Stimulated activated naive CD8-positive, alpha-beta T cell treated with anti-CD3 and anti-CD28 coated beads, Interleukin-15, Interleukin-2, amounts not matched to agents 100 ng/mL and 50 ng/mL, for 24 hours (primary cell): ENCODE results near the gene TBC1D22A.

Experiments used
- H3K27ac Mint-ChIP-seq: one replicate; pipeline ENCODE4 v1.8.0; 2021; ENCODE audit warnings: mild to moderate bottlenecking, mixed read lengths
- H3K27me3 Mint-ChIP-seq: one replicate; pipeline ENCODE4 v1.8.0; 2021; ENCODE audit warnings: mixed read lengths
- H3K36me3 Mint-ChIP-seq: one replicate; pipeline ENCODE4 v1.8.0; 2021; ENCODE audit warnings: low read depth, mixed read lengths
- H3K4me1 Mint-ChIP-seq: one replicate; pipeline ENCODE4 v1.8.0; 2021; ENCODE audit warnings: low read depth, mixed read lengths
- H3K4me3 Mint-ChIP-seq: one replicate; pipeline ENCODE4 v1.8.0; 2021; ENCODE audit warnings: mild to moderate bottlenecking, mixed read lengths
- H3K9me3 Mint-ChIP-seq: one replicate; pipeline ENCODE4 v1.8.0; 2021; ENCODE audit warnings: mixed read lengths

The TBC1D22A gene

GRCh38 chr22:46762238-46763050, at the start of gene TBC1D22A:
TSS of gene TBC1D22A (plus strand) at chr22:46762650. CDS start at chr22:46762787, 137 bp downstream.
- H3K27me3 Mint-ChIP-seq: no peaks in the 10 kb centered on the region
- H3K9me3 Mint-ChIP-seq: no peaks in the 10 kb centered on the region
- H3K4me3 Mint-ChIP-seq: peak within 1 kb of the TSS; percentile 100
- H3K4me1 Mint-ChIP-seq: peaks cover 69% of the 10 kb centered on the region
- H3K36me3 Mint-ChIP-seq: peaks cover 29% of the 10 kb centered on the region
- H3K27ac Mint-ChIP-seq: peak within 1 kb of the TSS; percentile 99

GRCh38 chr22:46714550-46714949, 47.9 kb upstream of the TBC1D22A start:
- H3K4me3 Mint-ChIP-seq: no peak overlapping the region
- peak overlapping the region; percentile 34 for H3K27ac Mint-ChIP-seq
- peaks cover 58% of the 10 kb centered on the region for H3K36me3 Mint-ChIP-seq
- no peaks in the 10 kb centered on the region for H3K27me3 Mint-ChIP-seq
- no peaks in the 10 kb centered on the region for H3K9me3 Mint-ChIP-seq
- H3K4me1 Mint-ChIP-seq: peaks cover 3% of the 10 kb centered on the region

GRCh38 chr22:46719921-46720320, 42.5 kb upstream of the TBC1D22A start:
- Mint-ChIP-seq H3K27me3 (no peaks in the 10 kb centered on the region), H3K9me3 (no peaks in the 10 kb centered on the region), H3K4me3 (no peak overlapping the region), H3K4me1 (peaks cover 9% of the 10 kb centered on the region), H3K36me3 (peaks cover 42% of the 10 kb centered on the region), H3K27ac (no peak overlapping the region)

- H3K27ac Mint-ChIP-seq: no peak overlapping the region
- peaks cover 32% of the 10 kb centered on the region for H3K36me3 Mint-ChIP-seq
- no peaks in the 10 kb centered on the region for H3K9me3 Mint-ChIP-seq
- H3K4me3 Mint-ChIP-seq: no peak overlapping the region
- H3K27me3 Mint-ChIP-seq: no peaks in the 10 kb centered on the region
- peaks cover 9% of the 10 kb centered on the region for H3K4me1 Mint-ChIP-seq
Measured at GRCh38 chr22:46721501-46722085, 40.9 kb upstream of the TBC1D22A start.

- H3K27ac Mint-ChIP-seq: peak overlapping the region; percentile 56
- no peak overlapping the region for H3K4me3 Mint-ChIP-seq
- H3K36me3 Mint-ChIP-seq: peaks cover 22% of the 10 kb centered on the region
- H3K4me1 Mint-ChIP-seq: peaks cover 17% of the 10 kb centered on the region
- no peaks in the 10 kb centered on the region for H3K27me3 Mint-ChIP-seq
- H3K9me3 Mint-ChIP-seq: no peaks in the 10 kb centered on the region
Measured at GRCh38 chr22:46723882-46724281, 38.6 kb upstream of the TBC1D22A start.

- no peak overlapping the region for H3K4me3 Mint-ChIP-seq
- no peaks in the 10 kb centered on the region for H3K9me3 Mint-ChIP-seq
- H3K4me1 Mint-ChIP-seq: peaks cover 21% of the 10 kb centered on the region
- H3K36me3 Mint-ChIP-seq: peaks cover 20% of the 10 kb centered on the region
- no peaks in the 10 kb centered on the region for H3K27me3 Mint-ChIP-seq
- H3K27ac Mint-ChIP-seq: no peak overlapping the region
Measured at GRCh38 chr22:46725096-46725495, 37.4 kb upstream of the TBC1D22A start.

- no peak overlapping the region for H3K27ac Mint-ChIP-seq
- no peak overlapping the region for H3K4me3 Mint-ChIP-seq
- no peaks in the 10 kb centered on the region for H3K27me3 Mint-ChIP-seq
- H3K36me3 Mint-ChIP-seq: peaks cover 16% of the 10 kb centered on the region
- H3K9me3 Mint-ChIP-seq: no peaks in the 10 kb centered on the region
- H3K4me1 Mint-ChIP-seq: peaks cover 31% of the 10 kb centered on the region
Measured at GRCh38 chr22:46726066-46726985, 36.1 kb upstream of the TBC1D22A start.

GRCh38 chr22:46726986-46727317, 35.5 kb upstream of the TBC1D22A start:
- H3K4me3 Mint-ChIP-seq: no peak overlapping the region
- H3K36me3 Mint-ChIP-seq: peaks cover 21% of the 10 kb centered on the region
- H3K4me1 Mint-ChIP-seq: peaks cover 37% of the 10 kb centered on the region
- H3K27ac Mint-ChIP-seq: peak overlapping the region; percentile 36
- H3K27me3 Mint-ChIP-seq: no peaks in the 10 kb centered on the region
- no peaks in the 10 kb centered on the region for H3K9me3 Mint-ChIP-seq

GRCh38 chr22:46727813-46728364, 34.6 kb upstream of the TBC1D22A start:
- H3K4me1 Mint-ChIP-seq: peaks cover 46% of the 10 kb centered on the region
- no peak overlapping the region for H3K4me3 Mint-ChIP-seq
- H3K27ac Mint-ChIP-seq: peak overlapping the region; percentile 14
- H3K36me3 Mint-ChIP-seq: peaks cover 28% of the 10 kb centered on the region
- H3K9me3 Mint-ChIP-seq: no peaks in the 10 kb centered on the region
- H3K27me3 Mint-ChIP-seq: no peaks in the 10 kb centered on the region

- peak overlapping the region; percentile 14 for H3K27ac Mint-ChIP-seq
- H3K4me3 Mint-ChIP-seq: no peak overlapping the region
- peaks cover 28% of the 10 kb centered on the region for H3K36me3 Mint-ChIP-seq
- no peaks in the 10 kb centered on the region for H3K9me3 Mint-ChIP-seq
- H3K27me3 Mint-ChIP-seq: no peaks in the 10 kb centered on the region
- H3K4me1 Mint-ChIP-seq: peaks cover 46% of the 10 kb centered on the region
Measured at GRCh38 chr22:46728470-46728869, 34.0 kb upstream of the TBC1D22A start.

- H3K27me3 Mint-ChIP-seq: no peaks in the 10 kb centered on the region
- peak overlapping the region; percentile 94 for H3K27ac Mint-ChIP-seq
- H3K9me3 Mint-ChIP-seq: no peaks in the 10 kb centered on the region
- H3K4me3 Mint-ChIP-seq: peak overlapping the region; percentile 4
- peaks cover 29% of the 10 kb centered on the region for H3K36me3 Mint-ChIP-seq
- H3K4me1 Mint-ChIP-seq: peaks cover 58% of the 10 kb centered on the region
Measured at GRCh38 chr22:46730568-46731245, 31.7 kb upstream of the TBC1D22A start.

GRCh38 chr22:46731246-46732040, 31.0 kb upstream of the TBC1D22A start:
- H3K4me1 Mint-ChIP-seq: peaks cover 65% of the 10 kb centered on the region
- H3K27me3 Mint-ChIP-seq: no peaks in the 10 kb centered on the region
- no peaks in the 10 kb centered on the region for H3K9me3 Mint-ChIP-seq
- peaks cover 29% of the 10 kb centered on the region for H3K36me3 Mint-ChIP-seq
- H3K27ac Mint-ChIP-seq: peak overlapping the region; percentile 94
- H3K4me3 Mint-ChIP-seq: peak overlapping the region; percentile 71

GRCh38 chr22:46732041-46732379, 30.4 kb upstream of the TBC1D22A start:
- Mint-ChIP-seq H3K4me1 (peaks cover 67% of the 10 kb centered on the region), H3K27me3 (no peaks in the 10 kb centered on the region), H3K9me3 (no peaks in the 10 kb centered on the region), H3K27ac (peak overlapping the region; percentile 94), H3K4me3 (peak overlapping the region; percentile 71), H3K36me3 (peaks cover 26% of the 10 kb centered on the region)

- Mint-ChIP-seq H3K4me1 (peaks cover 67% of the 10 kb centered on the region), H3K4me3 (no peak overlapping the region), H3K36me3 (peaks cover 25% of the 10 kb centered on the region), H3K27me3 (no peaks in the 10 kb centered on the region), H3K27ac (peak overlapping the region; percentile 21), H3K9me3 (no peaks in the 10 kb centered on the region)
Measured at GRCh38 chr22:46732513-46732912, 29.9 kb upstream of the TBC1D22A start.
